ENCODE results near the gene PFN3. TPM values are rescaled to one million over a fixed set of nuclear protein-coding genes. Genes with fewer than 3 reads are reported as not detected.
A peak's percentile ranks its signal among the peaks of the same experiment; 100 is the strongest.

PFN3 gene
- total and polyA plus RNA-seq, 10 donors: not detected

DNA sequence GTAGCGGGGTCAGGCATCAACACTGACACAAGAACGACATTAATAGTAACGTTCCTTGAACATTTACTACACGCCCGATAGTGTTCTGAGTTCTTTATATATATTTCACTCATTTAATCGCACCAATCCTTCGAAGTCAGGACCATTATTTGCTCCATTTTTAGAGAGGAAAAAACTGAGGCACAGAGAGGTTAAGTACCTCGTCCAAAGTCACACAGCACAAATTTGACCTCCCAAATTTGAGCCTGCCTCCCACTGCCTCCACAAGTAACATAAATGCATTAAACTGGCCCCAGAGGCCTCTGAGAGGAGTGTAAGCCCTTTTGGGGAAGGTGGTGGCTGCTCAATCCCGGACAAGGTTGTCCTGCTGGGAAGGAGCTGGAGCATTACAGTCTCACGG, 36.9 kb downstream of the PFN3 start:
- Histone ChIP-seq H3K4me3 (peak overlapping the region in 6 of 8 donors; percentile 31 to 76 (median 46)), H3K9me3 (no peaks in the 10 kb centered on the region), H3K36me3 (peaks cover 0 to 40% (median 22%) of the 10 kb centered on the region in 6 donors), H3K27me3 (replicated peaks in 1 of 7) (no peaks in the 10 kb centered on the region), H3K4me1 (peaks cover 33 to 100% (median 79%) of the 10 kb centered on the region in 6 donors), H3K27ac (peak overlapping the region in 4 of 8 donors; percentile 71 to 92 (median 88))
- no peak for DNase-seq
- 50 to 65% (median 62%) methylated on average over 10 of the region's 10 CpGs for WGBS, 5 donors
- intact Hi-C loops (cut with DNase I; ENCODE audit: low total_unique reads): loop anchor here (10.0 kb wide), 1 partner anchor 49 kb away; the partner anchor contains the start of gene MXD3
- no peak for TF ChIP-seq POLR2AphosphoS5 (IDR thresholded peaks at IDR 0.05)
- TF ChIP-seq, protein P1, sequence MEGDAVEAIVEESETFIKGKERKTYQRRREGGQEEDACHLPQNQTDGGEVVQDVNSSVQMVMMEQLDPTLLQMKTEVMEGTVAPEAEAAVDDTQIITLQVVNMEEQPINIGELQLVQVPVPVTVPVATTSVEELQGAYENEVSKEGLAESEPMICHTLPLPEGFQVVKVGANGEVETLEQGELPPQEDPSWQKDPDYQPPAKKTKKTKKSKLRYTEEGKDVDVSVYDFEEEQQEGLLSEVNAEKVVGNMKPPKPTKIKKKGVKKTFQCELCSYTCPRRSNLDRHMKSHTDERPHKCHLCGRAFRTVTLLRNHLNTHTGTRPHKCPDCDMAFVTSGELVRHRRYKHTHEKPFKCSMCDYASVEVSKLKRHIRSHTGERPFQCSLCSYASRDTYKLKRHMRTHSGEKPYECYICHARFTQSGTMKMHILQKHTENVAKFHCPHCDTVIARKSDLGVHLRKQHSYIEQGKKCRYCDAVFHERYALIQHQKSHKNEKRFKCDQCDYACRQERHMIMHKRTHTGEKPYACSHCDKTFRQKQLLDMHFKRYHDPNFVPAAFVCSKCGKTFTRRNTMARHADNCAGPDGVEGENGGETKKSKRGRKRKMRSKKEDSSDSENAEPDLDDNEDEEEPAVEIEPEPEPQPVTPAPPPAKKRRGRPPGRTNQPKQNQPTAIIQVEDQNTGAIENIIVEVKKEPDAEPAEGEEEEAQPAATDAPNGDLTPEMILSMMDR (IDR thresholded peaks at IDR 0.05 in 8 of 11, conservative IDR thresholded peaks at IDR 0.05 in 3 of 11): no peak
- no peak for TF ChIP-seq POLR2A (IDR thresholded peaks at IDR 0.05)

DNA sequence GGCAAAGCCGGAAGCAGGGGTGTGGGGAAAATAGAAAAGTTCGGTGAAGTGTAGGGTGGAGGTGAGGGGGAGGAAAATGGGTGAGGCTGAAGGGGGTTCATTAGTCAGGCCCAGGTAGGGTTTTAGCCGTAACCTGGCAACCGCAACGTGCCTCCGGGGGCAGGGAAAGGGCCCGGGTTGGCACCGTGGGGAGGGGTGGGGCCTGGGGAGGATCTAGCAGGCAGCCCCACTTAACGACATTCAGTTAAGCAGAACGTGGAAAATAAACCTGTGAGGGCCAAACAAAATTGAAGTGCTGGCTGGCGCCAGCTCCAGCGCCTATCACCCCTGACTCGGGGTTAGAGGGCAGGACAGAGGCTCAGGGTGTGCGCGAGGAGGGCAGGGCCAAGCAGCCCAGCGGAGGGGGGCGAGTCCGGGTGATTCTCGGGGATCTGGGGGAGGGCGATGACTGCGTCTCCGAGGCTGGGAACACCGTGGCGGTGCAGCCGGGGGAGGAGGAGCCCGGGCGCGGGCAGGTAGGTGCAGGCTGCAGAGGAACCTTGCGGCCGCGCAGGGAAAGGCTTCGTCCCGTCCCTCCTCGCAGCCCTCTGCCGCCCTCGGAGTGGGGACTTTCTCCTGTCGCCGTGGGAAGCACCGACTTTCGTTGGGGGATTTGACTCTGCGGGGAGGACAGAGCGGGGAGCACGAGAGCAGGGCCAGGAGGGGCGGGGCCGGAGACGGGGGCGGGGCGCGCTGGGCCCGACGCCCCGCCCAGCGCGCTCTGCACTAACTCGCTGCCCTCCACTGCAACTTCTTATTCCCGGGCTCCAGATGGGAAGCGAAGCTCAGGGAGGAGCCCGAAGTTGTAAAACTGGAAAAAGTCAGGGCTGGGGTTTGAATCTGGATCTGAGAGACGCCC, 37.6 kb downstream of the PFN3 start:
- H3K36me3 ChIP-seq: peaks cover 0 to 33% (median 15%) of the 10 kb centered on the region in 6 donors
- H3K4me3 ChIP-seq: peak overlapping the region; percentile 30 to 76 (median 41)
- H3K9me3 ChIP-seq: no peaks in the 10 kb centered on the region
- TF ChIP-seq POLR2A (IDR thresholded peaks at IDR 0.05) (no peak), POLR2AphosphoS5 (IDR thresholded peaks at IDR 0.05) (peak; percentile 19 to 63 (median 57))
- TF ChIP-seq, protein P1 (IDR thresholded peaks at IDR 0.05 in 8 of 11, conservative IDR thresholded peaks at IDR 0.05 in 3 of 11): peak in 1 of 11 experiments; percentile 12
- peak; percentile 89 for DNase-seq
- peaks cover 38 to 100% (median 81%) of the 10 kb centered on the region in 6 donors for H3K4me1 ChIP-seq
- H3K27me3 ChIP-seq (replicated peaks in 1 of 7): no peaks in the 10 kb centered on the region
- WGBS, 5 donors: 8 to 11% (median 10%) methylated on average over 49 to 59 of the region's 59 CpGs
- intact Hi-C loops (cut with DNase I; ENCODE audit: low total_unique reads): loop anchor here (10.0 kb wide), 1 partner anchor 48 kb away; the partner anchor contains the start of gene MXD3
- H3K27ac ChIP-seq: peak overlapping the region; percentile 27 to 92 (median 66)

DNA sequence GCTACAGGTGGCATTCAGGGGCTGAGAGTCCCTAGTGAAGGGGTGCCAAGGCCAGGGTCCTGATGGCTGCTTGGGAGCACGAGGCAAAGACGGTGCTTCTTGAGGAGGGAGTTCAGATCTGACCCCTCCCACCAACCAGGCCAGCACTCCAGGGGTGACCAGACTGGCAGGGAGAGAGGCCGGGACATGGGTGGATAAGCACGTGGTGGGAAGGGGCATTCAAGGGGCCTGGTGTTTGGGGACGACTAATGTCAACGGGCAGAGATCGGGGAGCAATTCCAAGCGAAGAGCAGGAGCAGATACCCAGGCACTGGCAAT, 38.2 kb downstream of the PFN3 start:
- intact Hi-C loops (cut with DNase I; ENCODE audit: low total_unique reads): loop anchor here (10.0 kb wide), 1 partner anchor 47 kb away; the partner anchor contains the start of gene MXD3
- DNase-seq: no peak
- Histone ChIP-seq H3K27me3 (replicated peaks in 1 of 7) (no peaks in the 10 kb centered on the region), H3K36me3 (peaks cover 0 to 27% (median 9%) of the 10 kb centered on the region in 6 donors), H3K4me3 (peak overlapping the region in 5 of 8 donors; percentile 31 to 76 (median 49)), H3K27ac (peak overlapping the region in 7 of 8 donors; percentile 57 to 92 (median 76)), H3K4me1 (peaks cover 41 to 100% (median 83%) of the 10 kb centered on the region in 6 donors), H3K9me3 (no peaks in the 10 kb centered on the region)
- TF ChIP-seq, protein P1 (IDR thresholded peaks at IDR 0.05 in 8 of 11, conservative IDR thresholded peaks at IDR 0.05 in 3 of 11): no peak
- TF ChIP-seq POLR2AphosphoS5 (IDR thresholded peaks at IDR 0.05): no peak
- no peak for TF ChIP-seq POLR2A (IDR thresholded peaks at IDR 0.05)
- 63 to 71% (median 68%) methylated on average over 8 of the region's 8 CpGs for WGBS, 5 donors

Measured in spleen (tissue), 11 donors.